A549 (cell line): ENCODE data around the gene CDC14A. TPM values are rescaled to one million over a fixed set of nuclear protein-coding genes. Genes with fewer than 3 reads are reported as not detected.

Source experiments
- ATAC-seq, 2 experiments: fragments of 200-7000 bp in 1 of 2; fragments of >200 bp in 1 of 2; cut with Nextera tagmentation in 1 of 2; cut with Tn5 transposase in 1 of 2; 3 replicates each; pipeline versions ENCODE4 v1.8.0 to v1.9.1; 2018 to 2020; ENCODE audit warnings: mild to moderate bottlenecking in 1 of 2, moderate library complexity in 1 of 2
- CTCF ChIA-PET: fragments of 300-600 bp; sonication (Branson Sonifier 250); formaldehyde crosslinking; extraction: SDS; loops from one replicate; lab custom pipeline; 2021; ENCODE audit warnings: antibody characterized with exemption, inconsistent platforms; lab: Yijun Ruan, JAX
- POLR2A ChIA-PET: fragments of 350-600 bp; formaldehyde crosslinking; extraction: SDS; loops from one replicate; lab custom pipeline; 2021; ENCODE audit warnings: antibody characterized with exemption, inconsistent platforms; lab: Yijun Ruan, JAX
- DNase-seq, 2 experiments: peaks; one replicate each; pipeline versions ENCODE4 v3.0.0 to v3.0.0-alpha.2; 2011 to 2016; ENCODE audit warnings: low read depth in 1 of 2, low spot score in 1 of 2
- FAIRE-seq: peaks from 2 replicates; lab custom pipeline; 2011; peaks lifted over from hg19 to GRCh38; lab: Jason Lieb, UNC
- H3K27ac ChIP-seq, 2 experiments: fragments of >200 bp; sonication (Bioruptor Twin); formaldehyde crosslinking; 3 replicates each; pipeline ENCODE4 v1.5.1; 2016 to 2017
- H3K4me1 ChIP-seq: fragments of >200 bp; sonication (Bioruptor Twin); formaldehyde crosslinking; 3 replicates; pipeline ENCODE4 v1.6.1; 2016
- H3K4me2 ChIP-seq: fragments of >200 bp; sonication (Bioruptor Twin); formaldehyde crosslinking; 3 replicates; pipeline ENCODE4 v1.6.1; 2016
- H3K4me3 ChIP-seq: fragments of >200 bp; sonication (Bioruptor Twin); formaldehyde crosslinking; 3 replicates; pipeline ENCODE4 v1.5.1; 2016
- H3K9me3 ChIP-seq: fragments of >200 bp; sonication (Bioruptor Twin); formaldehyde crosslinking; 3 replicates; pipeline ENCODE4 v1.6.1; 2016
- ATOH8 ChIP-seq: fragments of 250-450 bp; sonication (Bioruptor Pico); IDR thresholded peaks from 2 replicates; pipeline ENCODE4 v1.5.0; 2020; ENCODE audit warnings: low read depth, mild to moderate bottlenecking, moderate library complexity
- BCL3 ChIP-seq: fragments of >200 bp; sonication (Bioruptor Twin); formaldehyde crosslinking; IDR thresholded peaks from 3 replicates; pipeline ENCODE4 v1.6.1; 2016
- BHLHE40 ChIP-seq: IDR thresholded peaks from 2 replicates; pipeline ENCODE4 v1.6.1; 2012; ENCODE audit warnings: low read depth, low read length, inconsistent platforms
- CEBPB ChIP-seq, 2 experiments: fragments of >200 bp in 1 of 2; sonication (Bioruptor Twin) in 1 of 2; formaldehyde crosslinking in 1 of 2; IDR thresholded peaks; 2 replicates each; pipeline ENCODE4 v1.6.1; 2012 to 2016
- CHD2 ChIP-seq: fragments of 150-350 bp; IDR thresholded peaks from 2 replicates; pipeline ENCODE4 v1.6.1; 2014; ENCODE audit warnings: low read length; ENCODE audit not compliant: partially characterized antibody
- CHD4 ChIP-seq: fragments of 200-600 bp; sonication (generic); IDR thresholded peaks from 2 replicates; pipeline ENCODE4 v1.6.1; 2016; ENCODE audit warnings: antibody characterized with exemption, mild to moderate bottlenecking, borderline replicate concordance
- EHMT2 ChIP-seq: fragments of 200-600 bp; sonication (generic); IDR thresholded peaks from 2 replicates; pipeline ENCODE4 v1.6.1; 2016; ENCODE audit warnings: antibody characterized with exemption, low read depth, mild to moderate bottlenecking, moderate library complexity
- EP300 ChIP-seq, 2 experiments: fragments of >200 bp; sonication (Bioruptor Twin); formaldehyde crosslinking; IDR thresholded peaks; 2 replicates in 1 of 2; 3 replicates in 1 of 2; pipeline ENCODE4 v1.6.1; 2016 to 2017
- ESRRA ChIP-seq: fragments of 150-350 bp; IDR thresholded peaks from 2 replicates; pipeline ENCODE4 v1.6.1; 2014; ENCODE audit warnings: mild to moderate bottlenecking, low read length, borderline replicate concordance
- FOXS1 ChIP-seq: fragments of 250-450 bp; sonication (Bioruptor Pico); IDR thresholded peaks from 2 replicates; pipeline ENCODE4 v1.5.0; 2020; ENCODE audit warnings: mild to moderate bottlenecking, moderate library complexity
- HES2 ChIP-seq: fragments of >200 bp; sonication (Bioruptor Twin); formaldehyde crosslinking; IDR thresholded peaks from 2 replicates; pipeline ENCODE4 v1.6.1; 2016
- HOXB5 ChIP-seq: fragments of 250-450 bp; sonication (Bioruptor Pico); IDR thresholded peaks from 2 replicates; pipeline ENCODE4 v1.5.0; 2020; ENCODE audit warnings: mild to moderate bottlenecking, moderate library complexity
- KDM5A ChIP-seq: fragments of 200-600 bp; sonication (generic); IDR thresholded peaks from 2 replicates; pipeline ENCODE4 v1.6.1; 2016; ENCODE audit warnings: antibody characterized with exemption, mild to moderate bottlenecking
- MYC ChIP-seq: IDR thresholded peaks from 2 replicates; pipeline ENCODE4 v1.6.1; 2012; ENCODE audit warnings: mild to moderate bottlenecking, inconsistent platforms, low read length, improper control_type of control experiment, borderline replicate concordance
- POLR2A ChIP-seq: IDR thresholded peaks from 2 replicates; pipeline ENCODE4 v1.6.1; 2012; ENCODE audit warnings: mild to moderate bottlenecking, low read length
- RARB ChIP-seq: fragments of 250-450 bp; sonication (Bioruptor Pico); IDR thresholded peaks from 2 replicates; pipeline ENCODE4 v1.8.0; 2021; ENCODE audit warnings: mild to moderate bottlenecking, moderate library complexity
- REST ChIP-seq: fragments of 200-600 bp; sonication (generic); IDR thresholded peaks from 2 replicates; pipeline ENCODE4 v1.6.1; 2016; ENCODE audit warnings: antibody characterized with exemption, mild to moderate bottlenecking, moderate library complexity
- RNF2 ChIP-seq: fragments of 200-600 bp; sonication (generic); IDR thresholded peaks from 2 replicates; pipeline ENCODE4 v1.6.1; 2016; ENCODE audit warnings: low read depth, mild to moderate bottlenecking, antibody characterized with exemption, moderate library complexity, borderline replicate concordance
- SREBF2 ChIP-seq: fragments of 450-650 bp; IDR thresholded peaks from 2 replicates; pipeline ENCODE4 v1.6.1; 2014; ENCODE audit warnings: mild to moderate bottlenecking, moderate library complexity
- TFCP2L1 ChIP-seq: fragments of 250-450 bp; sonication (Bioruptor Pico); IDR thresholded peaks from 2 replicates; pipeline ENCODE4 v1.5.0; 2021; ENCODE audit warnings: mild to moderate bottlenecking
- WGBS: methylation state at CpG from one replicate; pipeline ENCODE4 v1.1.6; 2017; ENCODE audit errors: missing lambda C conversion rate; 5-methylcytosine and 5-hydroxymethylcytosine counted together
- polyA plus RNA-seq, 4 experiments: library from polyadenylated mRNA; depleted of rRNA in 3 of 4; stranded (reverse); fragments of >200 nt; fragmentation: RNase III in 1 of 4; extraction: RNeasy Plus Mini Kit Qiagen cat#74134 plus additional on column Dnase treatment in 1 of 4; gene quantifications; 2 replicates in 3 of 4; 3 replicates in 1 of 4; pipeline ENCODE4 v1.2.3, GENCODE V29; 2011 to 2017

The CDC14A gene
- polyA plus RNA-seq, 2 of the 4 experiments (the other 2 are of a cell fraction): 1.6 to 4.1 TPM

- WGBS: 68% methylated on average over 5 of the region's 5 CpGs
- Histone ChIP-seq H3K9me3 (no peaks in the 10 kb centered on the region), H3K27ac (no peak overlapping the region), H3K4me3 (no peak overlapping the region), H3K4me1 (peaks cover 5% of the 10 kb centered on the region; the same call in 1 of the 3 replicates), H3K4me2 (no peak overlapping the region)
- FAIRE-seq (no peak), DNase-seq (no peak), ATAC-seq (no peak)
- TF ChIP-seq POLR2A (no peak), CHD2 (no peak), BCL3 (no peak), CEBPB (IDR thresholded peaks at IDR 0.05) (no peak), RNF2 (no peak), REST (no peak), RARB (CRISPR knock-in tag) (no peak), HES2 (no peak), CHD4 (no peak), TFCP2L1 (CRISPR knock-in tag) (no peak), EHMT2 (no peak), FOXS1 (CRISPR knock-in tag) (no peak)
- ChIA-PET POLR2A (no interaction called here), CTCF (no interaction called here)
Measured at GRCh38 chr1:100347009-100347966, 5.0 kb upstream of the CDC14A start.

- CTCF ChIA-PET: no interaction called here
- ATAC-seq (no peak), FAIRE-seq (no peak), DNase-seq (no peak)
- TF ChIP-seq ESRRA (no peak), ATOH8 (CRISPR knock-in tag) (no peak), EP300 (IDR thresholded peaks at IDR 0.05) (no peak), KDM5A (no peak), HOXB5 (no peak), CHD4 (no peak), BCL3 (no peak), MYC (no peak), BHLHE40 (no peak), SREBF2 (no peak), CEBPB (IDR thresholded peaks at IDR 0.05) (no peak)
- Histone ChIP-seq H3K4me2 (no peak overlapping the region), H3K4me3 (no peak overlapping the region), H3K9me3 (no peaks in the 10 kb centered on the region), H3K27ac (no peak overlapping the region), H3K4me1 (peaks cover 8% of the 10 kb centered on the region)
- POLR2A ChIA-PET: interaction anchor here (0.6 kb wide), 1 partner anchor 98 kb away, joined by 3 read pairs; no protein-coding TSS in a partner anchor
- 85% methylated on average over 9 of the region's 9 CpGs for WGBS
Measured at GRCh38 chr1:100348549-100349144, 3.7 kb upstream of the CDC14A start.
